IPS DF 6.9 (cell line): ENCODE data around the gene VILL.
"Not testable (repeated sequence)": the region's sequence is repeated elsewhere in the genome, so short reads cannot be mapped to it uniquely, and the experiment has no call there.

Experiments used
- DNase-seq: peaks from one replicate; pipeline ENCODE4 v3.0.0-alpha.2; 2013; ENCODE audit warnings: low read depth, low spot score
- H3K27ac ChIP-seq: one replicate; pipeline ENCODE4 v1.5.1; 2013; ENCODE audit warnings: low read length, control low read depth
- H3K27me3 ChIP-seq: 2 replicates; pipeline ENCODE4 v1.6.1; 2013; ENCODE audit warnings: mild to moderate bottlenecking, low read length; ENCODE audit not compliant: control insufficient read depth, insufficient read depth
- H3K36me3 ChIP-seq: 2 replicates; pipeline ENCODE4 v1.6.1; 2013; ENCODE audit warnings: low read length; ENCODE audit not compliant: control insufficient read depth, insufficient read depth
- H3K4me1 ChIP-seq: 2 replicates; pipeline ENCODE4 v1.6.1; 2013; ENCODE audit warnings: low read length; ENCODE audit not compliant: control insufficient read depth, insufficient read depth
- H3K4me3 ChIP-seq: 2 replicates; pipeline ENCODE4 v1.5.1; 2013; ENCODE audit warnings: mild to moderate bottlenecking, low read length
- H3K9me3 ChIP-seq: 2 replicates; pipeline ENCODE4 v1.6.1; 2013; ENCODE audit warnings: low read length, inconsistent platforms; ENCODE audit not compliant: control insufficient read depth, insufficient read depth
- WGBS: extraction: QIAGEN DNeasy Blood & Tissue Kit; methylation state at CpG from one replicate; pipeline ENCODE4 v1.1.7; 2013; ENCODE audit warnings: mixed read lengths, missing lambda C conversion rate; ENCODE audit not compliant: insufficient read length, insufficient coverage; 5-methylcytosine and 5-hydroxymethylcytosine counted together

The VILL gene

DNA sequence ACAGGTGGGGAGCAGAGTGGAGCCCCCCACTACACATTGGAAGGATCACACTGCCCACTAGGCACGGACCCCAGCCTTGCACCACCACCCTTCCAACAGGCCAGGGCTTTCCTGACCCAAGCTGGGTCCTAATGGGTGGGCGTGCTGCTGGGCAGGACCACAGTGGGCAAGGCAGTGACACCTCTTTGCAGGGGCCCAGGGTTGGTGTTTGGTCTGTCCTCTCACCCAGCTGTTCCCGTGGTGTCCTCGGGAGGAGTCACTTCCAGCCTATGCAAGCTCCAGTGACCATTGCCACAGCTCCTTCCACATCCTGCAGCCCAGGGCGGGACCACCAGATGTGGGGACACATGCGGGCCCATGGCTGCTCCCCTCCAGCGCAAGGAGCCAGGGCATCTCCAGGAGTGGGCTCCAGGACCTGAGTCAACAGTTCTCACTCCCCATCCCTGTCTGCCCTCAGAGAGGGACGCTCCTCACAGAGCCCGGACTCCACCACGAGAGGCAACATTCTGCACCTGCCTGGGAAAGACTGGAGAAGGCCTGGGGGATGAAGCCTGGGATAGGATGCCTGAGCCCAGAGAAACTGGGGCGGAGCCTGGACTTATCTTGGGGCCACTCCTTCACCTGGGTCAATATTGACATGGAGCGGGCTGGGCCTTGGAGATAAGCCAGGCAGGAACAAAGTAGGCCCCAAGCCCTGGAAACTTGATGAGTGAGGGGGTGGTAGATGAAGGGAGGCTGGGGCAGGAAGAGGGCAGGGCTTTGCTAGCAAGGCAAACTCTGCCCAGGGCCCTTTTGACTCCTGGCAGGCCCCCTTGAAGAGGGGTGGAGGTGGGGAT is 3.9 kb upstream of the VILL start:
- DNase-seq: no peak

DNA sequence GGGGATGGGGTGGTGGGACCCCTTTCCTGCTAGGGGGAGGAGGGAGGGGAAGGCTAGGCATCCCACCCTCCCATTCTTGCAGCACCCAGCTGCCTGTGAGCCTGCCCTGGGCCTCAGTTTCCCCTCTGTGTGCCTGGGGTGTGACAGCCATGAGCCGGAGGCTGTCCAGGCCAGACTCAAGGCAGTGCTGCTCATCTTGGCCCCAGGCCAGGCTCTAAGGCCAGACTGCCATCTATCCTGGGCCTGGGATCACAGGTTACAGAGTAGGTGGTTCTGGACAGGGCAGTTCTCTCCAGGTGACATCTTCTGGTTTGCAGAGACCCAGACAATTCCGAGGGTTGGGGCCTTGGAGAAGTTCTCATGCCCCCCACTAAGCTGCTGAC is 3.3 kb upstream of the VILL start:
- no peak overlapping the region for H3K4me3 ChIP-seq
- WGBS: no CpG with 5 or more reads among the region's 2 CpGs
- no peak overlapping the region for H3K27ac ChIP-seq
- H3K9me3 ChIP-seq: no peaks in the 10 kb centered on the region
- DNase-seq: no peak
- H3K36me3 ChIP-seq: no peaks in the 10 kb centered on the region
- 0 out of 2 replicates have a peak, but pooled peaks cover 2% of the 10 kb centered on the region for H3K4me1 ChIP-seq
- no peaks in the 10 kb centered on the region for H3K27me3 ChIP-seq

More for the DNA sequence above, 3.9 kb upstream of the VILL start:
- Histone ChIP-seq H3K36me3 (no peaks in the 10 kb centered on the region), H3K27me3 (no peaks in the 10 kb centered on the region), H3K4me1 (0 out of 2 replicates have a peak, but pooled peaks cover 2% of the 10 kb centered on the region), H3K9me3 (no peaks in the 10 kb centered on the region), H3K4me3 (no peak overlapping the region), H3K27ac (no peak overlapping the region)
- no CpG with 5 or more reads among the region's 12 CpGs for WGBS

DNA sequence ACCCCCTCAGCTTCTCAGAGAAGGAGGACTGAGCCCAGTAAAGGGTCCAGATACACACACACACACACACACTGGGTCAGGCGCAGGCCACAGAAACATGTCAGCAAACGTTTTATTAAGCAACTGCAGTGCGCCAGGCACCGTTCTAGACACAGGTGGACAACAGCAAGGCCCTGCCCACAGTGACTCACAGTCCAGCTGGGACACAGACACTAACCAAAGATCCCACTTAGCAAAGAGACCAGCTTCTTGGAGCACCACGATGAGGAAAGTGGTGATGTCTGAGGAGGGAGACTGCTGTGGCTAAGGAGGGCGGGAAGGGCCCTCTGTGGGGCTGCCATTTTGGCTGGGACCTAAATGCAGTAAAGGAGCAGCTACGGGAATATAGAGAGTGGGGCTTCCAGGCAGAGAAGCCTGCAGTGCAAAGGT is 2.8 kb upstream of the VILL start:
- Histone ChIP-seq H3K4me1 (0 out of 2 replicates have a peak, but pooled peaks cover 2% of the 10 kb centered on the region), H3K9me3 (no peaks in the 10 kb centered on the region), H3K4me3 (no peak overlapping the region), H3K36me3 (no peaks in the 10 kb centered on the region), H3K27ac (no peak overlapping the region), H3K27me3 (no peaks in the 10 kb centered on the region)
- DNase-seq: no peak
- WGBS: no CpG with 5 or more reads among the region's 7 CpGs

DNA sequence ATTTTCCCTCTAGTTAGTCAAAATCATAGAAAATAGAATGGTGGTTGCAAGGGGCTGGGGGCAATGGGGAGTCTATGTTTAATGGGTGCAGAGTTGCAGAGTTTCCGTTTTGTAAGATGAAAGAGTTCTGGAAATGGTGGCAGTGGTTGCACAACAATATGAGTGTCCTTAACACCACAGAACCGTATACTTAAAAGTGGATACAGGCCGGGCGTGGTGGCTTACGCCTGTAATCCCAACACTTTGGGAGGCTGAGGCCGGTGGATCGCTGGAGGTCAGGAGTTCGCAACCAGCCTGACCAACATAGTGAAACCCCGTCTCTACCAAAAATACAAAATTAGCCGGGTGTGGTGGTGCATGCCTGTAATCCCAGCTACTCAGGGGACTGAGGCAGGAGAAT is 2.2 kb upstream of the VILL start:
- not testable (repeated sequence) for H3K4me1 ChIP-seq, H3K4me3 ChIP-seq, H3K27me3 ChIP-seq, DNase-seq, H3K9me3 ChIP-seq, H3K27ac ChIP-seq, H3K36me3 ChIP-seq
- WGBS: no CpG with 5 or more reads among the region's 10 CpGs

DNA sequence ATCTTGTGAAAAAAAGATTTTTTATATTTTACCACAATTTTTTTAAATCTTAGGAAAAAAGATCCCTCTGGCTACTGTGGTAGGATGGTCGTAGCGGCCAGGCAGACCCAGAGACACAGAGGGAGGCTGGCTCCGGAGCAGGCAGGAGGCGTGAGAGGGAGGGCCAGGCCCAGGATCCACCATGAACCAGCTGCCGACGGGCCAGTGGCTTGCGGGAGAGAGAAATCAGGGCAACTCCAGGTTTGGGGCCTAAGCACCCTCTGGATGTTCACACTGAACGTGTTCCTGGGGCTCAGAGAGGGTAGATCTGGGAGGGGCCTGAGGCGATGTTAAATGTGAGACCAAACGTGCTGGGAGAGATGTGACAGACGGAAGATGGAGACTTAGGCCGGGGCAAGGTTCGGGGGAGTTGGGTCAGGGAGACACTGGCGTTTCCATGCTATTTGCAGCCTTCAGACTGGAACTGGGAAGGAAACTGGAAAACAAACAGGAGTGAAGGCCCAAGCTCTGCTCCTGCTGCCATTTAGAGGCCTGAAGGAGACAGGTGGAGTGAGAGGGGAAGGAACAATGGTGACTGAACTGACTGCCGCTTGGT is 1.6 kb upstream of the VILL start:
- no peak for DNase-seq
- Histone ChIP-seq H3K9me3 (no peaks in the 10 kb centered on the region), H3K36me3 (no peaks in the 10 kb centered on the region), H3K27me3 (no peaks in the 10 kb centered on the region), H3K27ac (no peak overlapping the region), H3K4me3 (no peak overlapping the region), H3K4me1 (0 out of 2 replicates have a peak, but pooled peaks cover 2% of the 10 kb centered on the region)
- WGBS: no CpG with 5 or more reads among the region's 15 CpGs

DNA sequence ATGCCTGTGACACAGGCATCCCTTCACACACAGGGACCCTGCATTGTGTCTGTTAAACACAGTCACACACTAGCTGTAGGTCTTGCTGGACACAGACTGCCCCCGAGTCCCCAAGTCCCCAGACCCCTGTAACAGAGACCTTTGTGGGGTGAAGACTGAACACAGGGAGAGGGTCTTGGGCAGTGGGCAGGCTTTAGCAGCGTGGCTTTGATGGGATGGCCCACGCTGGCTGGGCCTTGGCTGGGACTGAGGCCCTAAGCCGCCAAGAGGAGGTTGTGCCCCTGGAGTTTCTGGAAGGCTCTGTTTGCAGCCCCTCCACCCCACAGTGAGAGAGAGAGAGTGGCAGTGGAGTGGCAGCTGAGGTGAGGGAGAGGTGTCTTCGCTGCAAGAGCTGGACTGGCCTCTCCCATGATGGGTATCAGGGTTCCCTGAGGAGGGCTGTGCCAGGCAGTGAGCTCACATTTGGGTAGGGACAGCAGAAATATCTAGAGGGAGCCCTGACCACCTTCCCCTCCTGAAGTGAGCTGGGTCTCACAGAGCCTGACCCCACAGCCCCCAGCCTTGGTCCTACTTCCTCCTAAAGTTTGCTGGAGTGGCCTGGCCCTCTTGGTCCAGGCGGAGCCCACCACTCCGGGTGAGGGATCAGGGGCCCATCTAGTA is 635 bp upstream of the VILL start:
- Histone ChIP-seq H3K9me3 (no peaks in the 10 kb centered on the region), H3K4me3 (no peak overlapping the region), H3K36me3 (no peaks in the 10 kb centered on the region), H3K27ac (no peak overlapping the region), H3K27me3 (no peaks in the 10 kb centered on the region), H3K4me1 (0 out of 2 replicates have a peak, but pooled peaks cover 2% of the 10 kb centered on the region)
- no peak for DNase-seq
- WGBS: no CpG with 5 or more reads among the region's 7 CpGs

DNA sequence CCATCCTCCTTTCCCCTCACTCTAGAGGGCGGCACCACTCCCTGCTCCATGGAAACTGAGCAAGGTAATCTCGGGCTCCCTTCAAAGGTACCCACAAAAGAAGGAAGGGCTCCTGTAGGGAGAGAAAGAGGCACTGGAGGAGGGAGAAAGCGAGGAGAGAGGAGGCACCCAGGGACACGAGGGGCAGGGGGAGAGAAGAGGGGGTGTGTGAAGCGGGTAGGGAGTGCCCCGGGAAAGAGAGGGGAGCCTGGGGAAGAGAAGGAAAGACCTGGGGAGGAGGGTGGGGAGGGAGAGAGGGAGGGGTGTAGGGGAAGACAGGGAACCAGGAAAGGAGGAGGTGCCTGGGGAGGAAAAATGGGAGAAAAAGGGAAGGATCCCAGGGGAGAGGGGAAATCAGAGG is 523 bp downstream of the VILL start:
- no peaks in the 10 kb centered on the region for H3K27me3 ChIP-seq
- 0 out of 2 replicates have a peak, but pooled peaks cover 2% of the 10 kb centered on the region for H3K4me1 ChIP-seq
- no peak overlapping the region for H3K4me3 ChIP-seq

DNA sequence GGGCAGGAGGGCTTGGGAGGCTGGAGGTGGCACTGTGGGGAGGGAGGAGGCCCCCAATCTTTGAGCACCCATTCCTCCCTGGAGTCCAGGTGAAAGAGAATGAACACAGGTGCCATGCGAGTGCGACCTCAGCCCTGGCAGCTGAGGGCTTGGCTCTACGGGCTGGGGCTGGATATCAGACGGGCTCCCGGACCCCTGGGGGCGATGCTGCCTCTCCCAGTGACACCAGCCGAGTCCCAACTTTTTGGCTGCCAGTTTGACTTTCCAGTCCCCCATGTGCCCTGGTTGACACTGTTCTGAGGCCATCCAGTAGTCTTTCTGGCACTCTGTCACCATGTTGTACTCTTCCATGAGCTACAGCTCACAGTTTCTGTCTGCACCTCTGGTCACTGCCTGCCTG is 1.2 kb downstream of the VILL start:
- Histone ChIP-seq H3K4me1 (0 out of 2 replicates have a peak, but pooled peaks cover 2% of the 10 kb centered on the region), H3K27ac (no peak overlapping the region), H3K9me3 (no peaks in the 10 kb centered on the region), H3K4me3 (no peak overlapping the region), H3K36me3 (no peaks in the 10 kb centered on the region), H3K27me3 (no peaks in the 10 kb centered on the region)
- no CpG with 5 or more reads among the region's 7 CpGs for WGBS
- DNase-seq: no peak

More for the DNA sequence above, 523 bp downstream of the VILL start:
- no CpG with 5 or more reads among the region's 6 CpGs for WGBS
- no peak for DNase-seq
- Histone ChIP-seq H3K9me3 (no peaks in the 10 kb centered on the region), H3K27ac (no peak overlapping the region), H3K36me3 (no peaks in the 10 kb centered on the region)

DNA sequence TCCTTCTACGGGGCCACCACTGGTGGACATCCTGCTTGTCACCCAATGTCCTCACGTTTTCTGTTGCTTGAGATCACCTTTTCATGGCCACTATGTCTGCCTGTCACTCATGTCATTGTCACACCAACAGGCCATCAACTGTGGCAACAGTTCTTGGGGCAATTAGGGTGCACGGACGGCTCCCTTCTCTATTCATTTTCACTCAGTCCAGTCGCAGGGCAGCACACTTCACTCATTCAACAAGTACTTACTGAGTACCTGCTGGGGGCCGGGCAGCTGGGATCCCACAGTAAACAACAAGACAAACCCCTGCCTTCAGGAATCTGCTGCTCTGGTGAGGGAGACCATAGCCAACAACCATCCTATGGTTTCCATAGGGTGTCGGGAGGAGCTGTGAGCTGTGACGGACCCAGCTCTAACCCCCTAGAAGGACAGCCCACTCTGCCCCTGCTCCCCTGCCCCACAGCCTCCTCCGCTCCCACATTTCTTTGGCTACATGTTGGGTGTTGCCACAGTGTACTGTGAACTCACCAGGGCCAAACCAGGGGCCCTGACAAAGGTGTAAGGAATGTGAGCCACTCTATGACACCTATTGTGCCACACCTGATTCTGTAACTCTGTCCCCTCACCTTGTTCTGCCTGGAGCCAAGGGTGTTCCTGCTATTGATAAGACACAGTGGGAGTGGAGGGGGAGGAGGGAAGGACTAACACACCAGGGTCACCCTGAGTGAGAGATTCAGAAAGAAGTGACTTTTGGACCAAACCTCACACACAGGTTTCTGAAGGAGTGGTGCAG is 1.9 kb downstream of the VILL start:
- H3K36me3 ChIP-seq: no peaks in the 10 kb centered on the region

DNA sequence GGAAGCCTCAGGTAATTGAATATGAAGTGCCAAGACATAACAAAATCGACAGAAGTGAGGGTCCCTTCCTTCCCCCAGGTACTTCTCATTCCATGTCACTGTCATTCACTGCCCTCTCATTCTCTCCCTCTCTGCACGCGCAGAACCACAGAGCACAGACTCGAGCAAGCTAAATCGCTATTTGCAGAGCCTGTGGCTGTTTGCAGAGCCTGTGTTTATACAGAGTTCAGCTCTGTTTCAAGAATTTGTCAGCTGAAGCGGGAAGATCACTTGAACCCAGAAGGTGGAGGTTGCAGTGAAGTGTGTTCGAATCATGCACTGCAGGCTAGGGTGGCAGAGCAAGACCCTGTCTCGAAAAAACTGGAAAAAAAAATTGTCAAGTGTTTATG is 2.5 kb downstream of the VILL start:
- DNase-seq: no peak
- H3K27ac ChIP-seq: no peak overlapping the region
- no CpG with 5 or more reads among the region's 8 CpGs for WGBS
- no peaks in the 10 kb centered on the region for H3K27me3 ChIP-seq
- H3K4me1 ChIP-seq: peaks cover 2% of the 10 kb centered on the region
- no peaks in the 10 kb centered on the region for H3K9me3 ChIP-seq
- no peak overlapping the region for H3K4me3 ChIP-seq
- H3K36me3 ChIP-seq: no peaks in the 10 kb centered on the region

More for the DNA sequence above, 1.9 kb downstream of the VILL start:
- no peaks in the 10 kb centered on the region for H3K9me3 ChIP-seq
- no peaks in the 10 kb centered on the region for H3K27me3 ChIP-seq
- H3K4me1 ChIP-seq: 0 out of 2 replicates have a peak, but pooled peaks cover 2% of the 10 kb centered on the region
- no peak for DNase-seq
- no peak overlapping the region for H3K27ac ChIP-seq
- WGBS: no CpG with 5 or more reads among the region's 9 CpGs
- H3K4me3 ChIP-seq: no peak overlapping the region
